G401 (cell line): ENCODE measurements around the gene PDIA4. TPM values are rescaled to one million over a fixed set of nuclear protein-coding genes. Genes with fewer than 3 reads are reported as not detected.
"Not testable (repeated sequence)": the region's sequence is repeated elsewhere in the genome, so short reads cannot be mapped to it uniquely, and the experiment has no call there.

Source experiments
- DNase-seq: peaks from one replicate; pipeline ENCODE4 v3.0.0-alpha.2; 2015; ENCODE audit warnings: low spot score
- in situ Hi-C: cut with HindIII; loops from 2 replicates; pipeline ENCODE4 v1.10.0; 2016; ENCODE audit warnings: low sequenced_read_pairs, mixed read lengths
- total RNA-seq: library from RNA; depleted of rRNA; stranded (reverse); fragments of >200 nt; shearing (Covaris generic); gene quantifications from 2 replicates; pipeline ENCODE4 v1.2.3, GENCODE V29; 2014

PDIA4 gene
- total RNA-seq, 1 experiment from 2014 or later, result 309 TPM

DNA sequence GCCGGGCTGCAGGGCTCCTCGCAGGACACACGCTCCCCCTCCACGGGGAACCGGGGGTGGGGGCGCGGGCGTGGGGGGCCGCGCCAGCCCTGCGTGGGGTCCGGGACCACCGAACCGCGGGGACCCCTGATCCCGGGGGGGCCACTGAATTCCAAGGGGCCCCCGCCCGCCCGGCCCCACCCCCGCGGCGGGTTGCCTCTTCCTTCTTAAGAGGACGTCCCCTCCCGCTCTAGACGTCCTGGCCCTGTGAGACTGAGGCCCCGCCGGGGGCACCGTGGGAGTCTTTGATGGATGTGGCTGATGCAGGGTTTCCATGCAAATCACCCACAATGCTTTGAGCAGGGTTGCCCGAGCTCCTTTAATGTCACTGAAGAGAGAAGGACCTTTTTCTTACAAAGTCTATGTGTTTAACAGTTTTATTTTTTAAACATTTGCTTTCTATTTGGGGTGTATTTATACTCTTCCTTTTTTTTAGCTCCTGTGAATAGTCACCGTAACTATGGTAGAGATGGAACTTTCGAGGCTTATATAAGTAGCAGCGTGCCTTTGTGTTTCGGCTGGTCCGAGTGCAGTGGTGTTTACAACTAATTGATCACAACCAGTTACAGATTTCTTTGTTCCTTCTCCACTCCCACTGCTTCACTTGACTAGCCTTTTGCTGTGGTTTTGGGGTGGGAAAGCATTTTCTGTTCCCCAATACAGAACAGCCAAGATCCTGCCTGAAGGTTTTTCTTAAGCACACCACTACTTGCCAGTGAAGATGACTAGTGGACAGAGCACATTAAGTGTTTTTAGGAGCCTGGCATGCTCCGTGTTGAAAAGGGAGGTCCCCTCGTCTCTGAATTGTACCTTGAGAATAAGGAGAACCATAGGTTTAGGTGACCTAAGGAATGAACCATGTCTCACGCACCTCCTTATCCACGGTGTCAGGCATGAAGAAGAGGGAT lies 44.8 kb downstream of the PDIA4 start:
- DNase-seq, result peak; percentile 87
- in situ Hi-C loops, result no loop called here

- in situ Hi-C loops, result no loop called here
- peak; percentile 73 for DNase-seq
Measured at GRCh38 chr7:148982654-148983199, 45.6 kb downstream of the PDIA4 start.

GRCh38 chr7:148979827-148980226 lies 48.5 kb downstream of the PDIA4 start:
- no peak for DNase-seq
- in situ Hi-C loops, result no loop called here

- in situ Hi-C loops, DNase-seq: not testable (repeated sequence)
Measured at GRCh38 chr7:148979072-148979471, 49.2 kb downstream of the PDIA4 start.

GRCh38 chr7:148978091-148978490 lies 50.2 kb downstream of the PDIA4 start:
- DNase-seq, result no peak
- in situ Hi-C loops, result no loop called here

DNA sequence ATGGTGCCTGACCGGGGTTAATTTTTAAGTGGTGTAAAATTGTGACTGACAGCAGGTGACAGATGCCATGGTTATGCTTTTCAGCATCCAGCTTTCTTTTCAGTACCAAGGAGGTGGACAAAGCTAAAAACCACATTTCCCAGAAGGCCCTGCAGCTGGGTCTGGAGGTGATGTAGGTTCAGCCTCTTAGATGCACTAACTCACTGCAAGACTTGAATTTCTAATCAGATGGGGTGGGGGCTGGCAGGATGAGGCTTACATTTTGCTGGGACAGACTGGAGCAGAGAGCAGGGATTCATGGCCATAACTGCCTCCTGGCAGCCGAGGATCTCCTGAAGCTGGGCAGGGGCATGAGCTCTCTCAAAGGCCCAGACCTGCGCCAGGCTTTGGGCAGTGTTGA lies 52.4 kb downstream of the PDIA4 start:
- no peak for DNase-seq
- in situ Hi-C loops, result no loop called here

GRCh38 chr7:148973256-148973655 lies 55.0 kb downstream of the PDIA4 start:
- no peak for DNase-seq
- in situ Hi-C loops, result no loop called here

DNA sequence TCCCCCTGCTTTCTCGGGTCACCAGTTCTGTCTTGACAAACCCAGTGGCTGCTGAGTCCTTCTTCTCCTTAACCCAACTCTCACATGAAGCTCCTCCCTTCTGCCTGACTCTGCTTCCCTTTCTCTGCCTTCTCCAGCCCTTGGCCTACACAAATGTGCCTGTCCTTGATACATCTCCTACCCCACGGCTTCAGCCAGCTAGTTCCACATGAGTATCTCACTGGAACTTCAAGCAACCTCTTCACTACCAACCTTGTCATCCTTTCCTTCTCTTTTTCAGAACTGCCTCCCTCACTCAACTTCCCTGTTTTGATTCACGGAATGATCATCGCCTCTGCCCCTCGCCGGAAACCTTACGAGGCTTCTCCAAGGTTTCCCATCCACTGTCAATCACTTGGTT lies 55.9 kb downstream of the PDIA4 start:
- DNase-seq, result no peak
- in situ Hi-C loops, result no loop called here

- in situ Hi-C loops, result no loop called here
- no peak for DNase-seq
Measured at GRCh38 chr7:148967602-148968001, 60.7 kb downstream of the PDIA4 start.

GRCh38 chr7:148967032-148967372 lies 61.3 kb downstream of the PDIA4 start:
- no peak for DNase-seq
- in situ Hi-C loops, result no loop called here

- in situ Hi-C loops, result no loop called here
- DNase-seq, result peak; percentile 49
Measured at GRCh38 chr7:148964483-148965267, 63.6 kb downstream of the PDIA4 start.

GRCh38 chr7:148963583-148964482 lies 64.5 kb downstream of the PDIA4 start:
- in situ Hi-C loops, result no loop called here
- DNase-seq, result peak; percentile 60

DNA sequence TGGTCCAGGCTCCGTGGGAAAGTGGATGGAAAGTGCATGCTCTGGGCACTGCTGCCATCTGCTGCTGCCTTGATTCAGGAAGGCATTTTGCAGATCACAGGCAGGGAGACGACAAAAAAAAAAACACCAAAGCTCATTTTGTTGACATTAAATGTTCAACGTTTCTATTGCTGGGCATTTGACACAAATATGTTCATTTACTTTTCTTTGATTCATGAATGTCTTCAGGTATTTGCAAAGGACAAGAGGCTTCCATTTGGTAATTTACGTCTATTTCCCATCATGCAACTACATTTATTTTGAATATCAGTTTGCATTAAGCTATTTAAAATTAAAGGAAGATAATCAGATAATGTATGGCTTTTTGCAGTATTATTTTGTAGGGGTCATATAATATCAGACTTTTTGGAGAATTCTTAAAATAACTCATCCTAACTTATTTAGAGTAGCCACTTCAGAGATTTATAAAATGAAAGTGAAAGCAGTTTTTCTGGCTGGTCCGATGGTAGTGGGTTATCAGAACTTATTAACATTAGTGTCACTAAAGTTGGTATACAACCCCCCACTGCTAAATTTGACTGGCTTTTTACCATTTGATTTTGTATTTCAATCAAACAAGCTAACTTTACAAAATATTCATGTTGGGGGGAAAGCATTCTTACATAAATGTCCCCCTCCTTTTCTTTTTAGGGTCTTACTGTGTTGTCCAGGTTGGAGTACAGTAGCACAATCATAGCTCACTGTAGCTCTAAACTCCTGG lies 65.3 kb downstream of the PDIA4 start:
- in situ Hi-C loops, result no loop called here
- DNase-seq, result peak; percentile 91

DNA sequence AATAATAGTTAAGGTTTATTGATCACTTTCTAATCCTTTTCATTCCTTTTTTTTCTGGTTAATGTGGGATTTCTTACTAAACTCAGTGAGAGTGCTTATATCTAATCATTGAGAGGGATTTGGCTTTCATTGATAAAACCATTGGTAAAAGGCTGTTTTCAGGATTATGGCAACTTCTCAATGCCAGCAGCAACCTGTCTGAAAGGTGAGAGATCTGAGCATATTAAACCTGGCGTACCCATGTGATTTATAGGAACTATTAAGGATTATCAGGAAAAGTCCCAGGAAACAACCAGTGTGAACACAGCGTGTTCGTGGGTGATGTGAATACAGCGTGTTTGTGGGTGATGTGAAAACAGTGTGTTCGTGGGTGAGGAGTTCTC lies 65.9 kb downstream of the PDIA4 start:
- in situ Hi-C loops, result no loop called here
- no peak for DNase-seq

DNA sequence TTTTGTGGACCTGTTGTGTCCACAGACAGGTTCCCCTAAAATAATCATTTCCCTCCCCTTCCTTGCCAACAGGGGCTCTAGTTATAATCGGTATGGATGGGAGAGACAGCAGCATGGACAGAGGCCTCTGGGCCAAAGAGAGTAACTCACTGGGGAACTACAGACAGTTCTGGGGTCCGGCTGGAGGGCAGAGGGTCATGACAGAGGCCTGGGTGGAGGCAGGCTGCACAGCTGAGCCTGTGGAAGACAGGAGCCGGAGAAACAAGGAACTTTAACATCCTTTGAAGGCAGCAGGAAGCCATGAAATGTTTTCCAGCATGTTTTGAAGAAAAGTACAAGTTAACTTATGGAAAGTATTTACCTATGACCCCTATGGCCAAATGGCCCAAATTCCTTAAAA lies 68.6 kb downstream of the PDIA4 start:
- DNase-seq, result no peak
- in situ Hi-C loops, result no loop called here

DNA sequence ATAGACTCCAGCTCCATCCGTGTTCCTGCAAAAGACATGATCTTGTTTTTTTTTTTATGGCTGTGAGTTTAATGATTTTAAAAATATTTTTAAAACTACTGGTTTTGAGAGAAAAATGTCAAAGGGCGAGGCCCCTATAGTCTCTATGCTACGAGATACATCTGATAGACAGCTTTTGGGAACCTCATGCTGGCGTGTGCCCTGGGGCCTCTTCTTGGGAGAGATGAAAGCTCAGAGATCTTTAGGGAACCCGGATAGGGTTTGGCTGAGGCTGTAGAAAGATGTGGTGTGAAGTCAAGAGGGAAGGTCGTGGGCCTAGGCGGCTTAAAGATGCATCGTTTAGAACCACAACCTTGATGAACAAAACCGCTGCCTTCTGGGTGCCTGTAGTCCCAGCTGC lies 70.2 kb downstream of the PDIA4 start:
- DNase-seq, result no peak
- in situ Hi-C loops, result no loop called here

- DNase-seq, result no peak
- in situ Hi-C loops, result no loop called here
Measured at GRCh38 chr7:148954766-148955165, 73.5 kb downstream of the PDIA4 start.

DNA sequence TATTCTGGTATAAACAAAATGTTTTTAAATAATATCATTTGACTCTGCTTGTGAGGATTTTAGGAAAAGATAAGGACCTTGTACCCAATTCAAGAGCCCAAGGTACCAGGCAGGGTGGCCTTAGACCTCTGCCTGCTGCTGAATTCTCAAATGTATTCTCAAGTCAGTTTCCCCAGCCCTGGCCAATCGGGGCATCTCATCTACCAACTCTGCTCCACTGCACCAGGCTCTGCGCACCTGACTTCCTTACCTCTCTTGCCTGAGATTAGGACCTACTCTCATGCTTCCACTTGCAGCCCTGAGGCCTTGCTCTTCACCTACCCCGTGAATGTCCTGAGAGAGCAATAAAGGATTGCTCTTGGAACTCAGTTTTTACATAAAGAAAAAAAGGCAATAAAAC lies 74.6 kb downstream of the PDIA4 start:
- no peak for DNase-seq
- in situ Hi-C loops, result no loop called here
